NCI-H226 (cell line): ENCODE measurements around the gene HEG1.
A peak's percentile ranks its signal among the peaks of the same experiment; 100 is the strongest.

ENCODE experiments used
- DNase-seq: peaks from one replicate; pipeline ENCODE4 v3.0.0-alpha.2; 2015

Gene HEG1

GRCh38 chr3:125043599-125044151 lies 12.1 kb downstream of the HEG1 start:
- DNase-seq = no peak

GRCh38 chr3:125042725-125043406 lies 12.9 kb downstream of the HEG1 start:
- no peak for DNase-seq

GRCh38 chr3:125039131-125040100 lies 16.4 kb downstream of the HEG1 start:
- no peak for DNase-seq

GRCh38 chr3:125037498-125038150 lies 18.2 kb downstream of the HEG1 start:
- no peak for DNase-seq

GRCh38 chr3:125035217-125035616 lies 20.6 kb downstream of the HEG1 start:
- no peak for DNase-seq

- DNase-seq = no peak
Measured at GRCh38 chr3:125033616-125034015, 22.2 kb downstream of the HEG1 start.

- no peak for DNase-seq
Measured at GRCh38 chr3:125033135-125033534, 22.7 kb downstream of the HEG1 start.

- no peak for DNase-seq
Measured at GRCh38 chr3:125032683-125033082, 23.1 kb downstream of the HEG1 start.

GRCh38 chr3:125032100-125032643 lies 23.6 kb downstream of the HEG1 start:
- peak; percentile 60 for DNase-seq

- no peak for DNase-seq
Measured at GRCh38 chr3:125031544-125031943, 24.3 kb downstream of the HEG1 start.

- DNase-seq = no peak
Measured at GRCh38 chr3:125028657-125029056, 27.1 kb downstream of the HEG1 start.

GRCh38 chr3:125025642-125026041 lies 30.2 kb downstream of the HEG1 start:
- no peak for DNase-seq

GRCh38 chr3:125024817-125025216 lies 31.0 kb downstream of the HEG1 start:
- no peak for DNase-seq

GRCh38 chr3:125023833-125024555 lies 31.8 kb downstream of the HEG1 start:
- no peak for DNase-seq

- no peak for DNase-seq
Measured at GRCh38 chr3:125022206-125022605, 33.6 kb downstream of the HEG1 start.

GRCh38 chr3:125019271-125019670 lies 36.5 kb downstream of the HEG1 start:
- no peak for DNase-seq

GRCh38 chr3:125017406-125017805 lies 38.4 kb downstream of the HEG1 start:
- no peak for DNase-seq

- no peak for DNase-seq
Measured at GRCh38 chr3:125014570-125015179, 41.1 kb downstream of the HEG1 start.

- DNase-seq = no peak
Measured at GRCh38 chr3:125013095-125013494, 42.7 kb downstream of the HEG1 start.

GRCh38 chr3:125011941-125012340 lies 43.9 kb downstream of the HEG1 start:
- DNase-seq = no peak

GRCh38 chr3:125010393-125010792 lies 45.4 kb downstream of the HEG1 start:
- no peak for DNase-seq

GRCh38 chr3:125008766-125009165 lies 47.0 kb downstream of the HEG1 start:
- no peak for DNase-seq
